8988T (cell line): ENCODE results near the gene ADCY2.

Experiments used
- DNase-seq: peaks from one replicate; pipeline ENCODE4 v3.0.0; 2011

Gene ADCY2

DNA sequence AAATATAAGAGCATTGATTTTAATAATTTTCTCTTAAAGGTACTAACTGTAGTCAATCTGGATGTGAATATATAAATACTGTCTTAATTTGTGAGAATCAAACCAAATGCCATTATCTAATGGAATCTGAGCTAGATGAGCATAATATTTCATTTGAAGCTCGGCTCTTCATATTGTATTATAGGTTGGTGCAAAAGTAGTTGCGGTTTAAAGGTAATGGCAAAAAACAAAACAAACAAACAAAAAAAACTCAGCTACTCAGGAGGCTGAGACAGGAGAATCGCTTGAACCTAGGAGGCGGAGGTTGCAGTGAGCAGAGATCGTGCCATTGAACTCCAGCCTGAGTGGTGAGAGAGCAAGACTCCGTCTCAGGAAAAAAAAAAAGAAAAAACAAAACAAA, 358.6 kb downstream of the ADCY2 start:
- no peak for DNase-seq

- DNase-seq = no peak
Measured at GRCh38 chr5:7754997-7755596, 359.2 kb downstream of the ADCY2 start.

- DNase-seq = no peak
Measured at GRCh38 chr5:7755958-7756357, 360.0 kb downstream of the ADCY2 start.

- DNase-seq = no peak
Measured at GRCh38 chr5:7756453-7756852, 360.5 kb downstream of the ADCY2 start.

DNA sequence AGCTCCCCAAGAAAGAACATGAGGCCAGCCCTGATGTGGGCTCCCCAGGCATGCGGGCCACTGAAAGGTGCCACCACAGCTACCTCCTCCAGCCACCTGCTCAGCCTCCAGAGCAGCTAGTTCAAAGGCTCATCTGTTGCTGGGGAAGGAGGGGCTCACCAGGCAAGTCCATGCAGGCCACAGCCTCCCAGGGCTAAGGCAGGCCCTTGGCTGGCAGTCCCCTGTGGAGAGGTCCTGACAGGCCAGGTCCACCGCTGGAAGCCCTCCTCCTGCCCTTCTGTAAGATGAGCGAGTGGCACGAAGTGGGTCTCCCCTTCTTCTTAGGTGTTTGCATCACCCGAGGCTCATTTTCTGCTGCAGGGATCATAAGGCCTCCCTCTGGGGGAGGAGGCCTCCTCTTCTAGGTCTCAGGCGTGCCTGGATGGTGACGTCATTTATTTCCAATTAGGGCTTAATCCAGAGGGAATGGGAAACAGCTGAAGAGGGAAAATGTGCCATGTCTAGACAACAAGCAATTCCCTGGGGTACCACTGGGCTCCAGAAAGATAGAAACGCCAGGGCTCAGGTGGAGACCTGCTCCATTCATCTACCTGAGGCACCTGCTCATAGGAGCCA, 363.4 kb downstream of the ADCY2 start:
- no peak for DNase-seq

DNA sequence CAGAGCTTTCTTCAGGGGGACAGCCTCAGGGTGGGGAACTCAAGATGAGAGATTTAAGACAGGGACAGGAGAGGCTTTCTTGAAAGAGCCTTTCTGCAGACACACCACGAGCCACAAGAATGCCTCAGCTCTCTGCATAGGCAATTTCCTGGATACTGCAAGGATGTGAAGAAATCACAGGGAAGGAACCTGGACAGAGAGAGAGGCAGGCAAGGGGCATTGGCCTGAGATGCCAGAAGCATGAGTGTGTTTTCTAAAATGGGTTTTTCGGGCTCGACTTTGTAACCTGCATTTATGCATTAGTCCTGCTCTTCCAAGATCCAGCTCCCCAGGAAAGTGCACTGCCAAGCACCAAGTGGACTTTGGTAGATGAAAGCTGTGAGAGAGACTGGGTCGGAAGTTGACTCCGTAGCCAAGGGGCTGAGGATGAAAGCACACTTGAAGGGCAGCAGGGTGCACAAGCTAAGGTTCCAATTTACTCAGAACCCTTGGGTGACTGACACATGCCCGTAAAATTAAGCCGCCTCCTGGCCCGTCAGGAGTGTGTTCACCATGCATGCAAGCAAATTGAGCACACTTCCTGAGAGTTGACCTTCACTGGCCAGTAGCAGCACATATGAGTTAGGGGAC, 364.1 kb downstream of the ADCY2 start:
- no peak for DNase-seq

DNA sequence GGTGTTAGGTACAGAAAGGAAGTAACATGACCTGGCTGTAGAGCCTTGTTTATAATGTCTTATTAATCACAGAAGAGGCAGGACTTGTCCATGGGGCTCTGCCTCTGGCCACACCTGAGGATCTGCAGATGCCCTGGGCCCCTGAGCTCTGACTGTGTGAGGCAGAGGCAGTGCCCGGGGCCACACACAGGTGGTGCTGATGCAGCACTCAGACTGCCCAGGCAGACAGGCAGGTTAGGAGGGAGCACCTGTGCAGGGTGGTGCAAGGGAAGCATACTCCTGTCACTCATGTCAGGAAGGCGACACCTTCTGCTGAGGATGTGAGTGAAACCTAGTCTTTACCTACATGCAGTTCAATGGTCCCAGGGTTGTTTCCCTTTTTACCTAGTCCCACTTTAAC, 366.3 kb downstream of the ADCY2 start:
- DNase-seq = no peak

DNA sequence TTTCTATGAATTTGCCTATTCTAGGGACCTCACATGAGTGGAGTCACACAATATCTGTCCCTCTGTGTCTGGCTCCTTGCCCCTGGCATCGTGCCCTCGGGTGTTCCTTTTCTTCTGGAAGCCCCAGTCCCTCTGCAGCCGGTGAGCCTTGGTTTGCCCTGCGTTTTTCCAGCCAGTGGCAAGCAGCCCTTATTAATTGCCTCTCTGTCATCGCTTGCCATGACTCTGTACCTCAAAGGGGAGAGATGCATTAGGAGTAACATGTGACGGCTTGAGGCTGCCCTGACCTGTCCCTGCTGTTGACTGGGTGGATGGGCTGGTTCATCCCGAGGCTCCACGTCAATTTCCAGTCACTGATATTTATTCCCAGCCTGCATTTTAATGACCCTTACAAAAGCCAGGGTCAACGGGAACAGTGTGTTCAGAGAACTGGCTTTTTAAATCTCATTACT, 367.7 kb downstream of the ADCY2 start:
- no peak for DNase-seq

- DNase-seq = no peak
Measured at GRCh38 chr5:7764452-7764851, 368.5 kb downstream of the ADCY2 start.

DNA sequence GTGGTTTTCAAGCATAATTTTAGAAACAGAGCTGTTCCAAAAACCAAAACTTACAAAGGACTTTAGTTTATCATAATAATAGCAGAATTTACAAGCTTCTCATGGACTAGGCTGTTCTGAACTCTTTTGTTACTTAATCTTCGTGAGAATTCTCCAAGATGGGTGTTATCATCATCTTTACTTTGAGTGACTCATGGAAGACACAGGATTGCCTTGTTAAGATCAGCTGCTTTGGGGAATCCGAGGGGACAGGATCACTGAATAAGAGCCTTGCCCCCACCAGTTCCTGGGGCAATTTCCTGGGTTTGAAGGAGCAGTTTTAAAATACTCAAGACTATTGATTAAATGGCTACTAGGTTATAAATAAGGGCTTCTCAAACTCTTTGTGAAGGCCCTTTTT, 374.5 kb downstream of the ADCY2 start:
- DNase-seq = no peak

- no peak for DNase-seq
Measured at GRCh38 chr5:7772141-7772540, 376.2 kb downstream of the ADCY2 start.

DNA sequence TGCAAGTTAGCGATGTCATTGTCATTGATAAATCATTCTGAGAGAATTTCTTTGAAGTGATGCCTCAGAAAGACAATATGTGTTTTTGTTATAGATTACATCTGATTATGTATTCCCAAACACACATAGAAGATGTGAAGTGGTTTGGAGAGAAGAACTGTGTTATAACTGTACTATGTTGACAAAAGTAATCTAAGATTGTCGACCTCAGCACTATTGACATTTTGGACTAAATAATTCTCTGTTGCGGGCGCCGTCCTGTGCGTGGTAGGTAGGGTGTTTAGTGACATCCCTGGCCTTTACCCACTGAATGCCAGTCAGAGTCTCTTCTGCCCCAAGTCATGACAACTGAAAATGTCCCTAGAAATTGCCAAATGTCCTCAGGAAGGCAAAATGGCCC, 377.2 kb downstream of the ADCY2 start:
- no peak for DNase-seq

GRCh38 chr5:7776442-7776841, 380.5 kb downstream of the ADCY2 start:
- no peak for DNase-seq

GRCh38 chr5:7779019-7780005, 383.4 kb downstream of the ADCY2 start:
- no peak for DNase-seq

DNA sequence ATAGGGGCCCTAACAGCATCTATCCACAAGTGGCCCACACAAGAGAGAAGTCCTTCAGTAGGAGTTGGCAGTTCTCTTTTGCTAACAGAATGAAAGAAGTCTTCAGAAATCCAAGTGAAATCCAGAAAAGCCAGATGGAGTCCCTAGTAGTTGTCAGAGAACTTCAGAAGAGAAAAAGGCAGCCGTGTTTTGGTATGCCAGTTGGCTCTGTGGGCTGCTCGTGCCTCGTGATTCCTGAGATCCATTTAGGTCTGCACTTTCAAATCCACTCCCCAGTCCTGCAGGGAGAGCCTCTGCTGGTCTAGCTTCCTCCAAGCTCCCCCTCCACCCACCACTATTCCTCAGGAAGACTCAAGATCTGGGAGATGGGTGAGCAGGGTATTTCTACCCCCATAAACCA, 386.0 kb downstream of the ADCY2 start:
- DNase-seq = no peak

GRCh38 chr5:7784683-7785380, 388.9 kb downstream of the ADCY2 start:
- DNase-seq = no peak

DNA sequence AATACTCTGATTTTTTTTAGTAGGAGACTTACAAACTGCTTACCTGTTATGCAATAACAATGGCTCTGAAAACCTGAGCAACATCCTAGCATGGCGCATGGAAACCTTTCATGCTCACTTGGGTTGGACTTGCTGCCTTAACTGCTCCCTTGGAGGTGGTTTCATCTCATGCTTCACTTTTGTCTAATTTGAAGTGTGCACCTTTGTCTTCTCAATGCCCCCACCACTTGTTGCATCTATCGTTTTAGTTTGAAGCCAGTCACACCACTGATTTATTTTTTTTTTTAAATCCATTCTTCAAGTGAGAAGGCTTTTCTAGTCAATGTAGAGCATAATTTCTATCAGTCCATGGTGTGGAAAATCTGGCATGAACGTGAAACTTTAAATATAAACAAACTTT, 391.8 kb downstream of the ADCY2 start:
- no peak for DNase-seq

DNA sequence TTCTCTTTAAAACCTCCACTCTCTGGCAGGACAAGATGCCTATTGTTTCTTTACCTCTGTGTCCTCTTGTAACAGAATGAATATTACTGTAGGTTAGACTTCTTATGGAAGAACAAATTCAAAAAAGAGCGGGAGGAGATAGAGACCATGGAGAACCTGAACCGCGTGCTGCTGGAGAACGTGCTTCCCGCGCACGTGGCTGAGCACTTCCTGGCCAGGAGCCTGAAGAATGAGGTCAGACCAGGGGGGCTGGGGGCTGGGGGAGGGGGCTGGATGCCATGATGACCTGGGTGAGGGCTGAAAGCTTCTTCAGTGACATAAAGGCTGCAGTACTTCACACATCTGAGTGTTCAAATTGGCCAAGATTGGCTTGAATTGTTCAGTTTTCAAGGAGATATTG, 393.6 kb downstream of the ADCY2 start:
- no peak for DNase-seq

- no peak for DNase-seq
Measured at GRCh38 chr5:7793895-7794294, 398.0 kb downstream of the ADCY2 start.

GRCh38 chr5:7794311-7794710, 398.4 kb downstream of the ADCY2 start:
- no peak for DNase-seq

DNA sequence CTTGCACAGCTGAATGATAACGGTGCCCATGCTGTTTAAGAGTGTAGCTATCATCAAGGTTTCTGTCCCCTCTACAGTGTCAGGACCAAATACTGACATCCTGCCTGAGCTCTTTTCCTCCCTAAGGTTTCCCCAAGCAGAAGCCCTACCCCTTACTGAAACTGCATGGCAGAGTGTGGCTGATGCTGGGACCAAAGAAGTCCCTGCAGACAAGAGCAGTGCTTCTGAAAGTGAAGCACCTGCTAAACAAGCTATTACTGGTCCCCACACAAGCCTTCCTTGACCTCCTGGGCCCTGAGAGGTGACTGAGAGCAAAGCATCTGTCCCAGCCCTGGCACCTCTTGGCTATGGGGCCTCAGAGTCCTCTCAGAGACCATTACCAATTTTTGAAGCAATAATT, 398.9 kb downstream of the ADCY2 start:
- no peak for DNase-seq

GRCh38 chr5:7795306-7795705, 399.4 kb downstream of the ADCY2 start:
- DNase-seq = no peak
